HepG2 (cell line): Measurements from ENCODE around the gene GSX1. TPM values are rescaled to one million over a fixed set of nuclear protein-coding genes. Genes with fewer than 3 reads are reported as not detected.

Experiments
- HOXA9 ChIP-seq: sonication (generic); formaldehyde crosslinking; IDR thresholded peaks from 2 replicates; pipeline ENCODE4 v1.8.1; 2022; ENCODE audit warnings: missing genetic modification reagents, mild to moderate bottlenecking, moderate library complexity, borderline replicate concordance
- MED1 ChIP-seq: sonication (generic); formaldehyde crosslinking; IDR thresholded peaks from 2 replicates; pipeline ENCODE4 v1.4.0; 2020; ENCODE audit warnings: missing genetic modification reagents
- NFKB2 ChIP-seq: sonication (generic); formaldehyde crosslinking; IDR thresholded peaks from 2 replicates; pipeline ENCODE4 v1.4.0; 2020; ENCODE audit warnings: missing genetic modification reagents, borderline replicate concordance
- ZHX2 ChIP-seq, 2 experiments: sonication (generic) in 1 of 2; formaldehyde crosslinking in 1 of 2; IDR thresholded peaks; 2 replicates each; pipeline versions ENCODE4 v1.6.1 to v1.9.0; 2014 to 2022; ENCODE audit warnings: antibody characterized with exemption in 1 of 2, borderline replicate concordance in 1 of 2, inconsistent platforms in 1 of 2, low read depth in 1 of 2, missing genetic modification reagents in 1 of 2
- ZIK1 ChIP-seq: sonication (generic); formaldehyde crosslinking; IDR thresholded peaks from 2 replicates; pipeline ENCODE4 v1.5.0; 2020; ENCODE audit warnings: mild to moderate bottlenecking, low read depth, missing genetic modification reagents, borderline replicate concordance
- ZNF512B ChIP-seq: sonication (generic); formaldehyde crosslinking; IDR thresholded peaks from 2 replicates; pipeline ENCODE4 v1.5.1; 2020; ENCODE audit warnings: missing genetic modification reagents, mild to moderate bottlenecking, borderline replicate concordance
- polyA plus RNA-seq, 8 experiments: library from polyadenylated mRNA; depleted of rRNA in 3 of 8; stranded (reverse) in 7 of 8; unstranded in 1 of 8; fragments of >200 nt; fragmentation: Illumina TruSeq in 4 of 8; extraction: Trizol in 4 of 8; gene quantifications; 2 replicates each; pipeline versions ENCODE4 v1.2.1 to v1.2.3, GENCODE V29; 2011 to 2016; ENCODE audit warnings: low read depth in 4 of 8, missing spikeins in 1 of 8, mixed read lengths in 1 of 8; ENCODE audit not compliant: insufficient read depth in 1 of 8
- total RNA-seq, 5 experiments: library from RNA; depleted of rRNA; stranded (reverse); fragments of >200 nt; fragmentation: Illumina TruSeq; extraction: Trizol; gene quantifications; 2 replicates each; pipeline ENCODE4 v1.2.3, GENCODE V29; 2016; ENCODE audit warnings: low read depth in 1 of 5

The GSX1 gene
- total and polyA plus RNA-seq, 2 of the 13 experiments (the other 11 are each of a cell fraction or from before 2014, with no cell fraction given), result not detected

GRCh38 chr13:27834095-27834494 lies 41.8 kb downstream of the GSX1 start (continued):
- TF ChIP-seq ZNF512B (no peak), ZIK1 (no peak), ZHX2 (IDR thresholded peaks at IDR 0.05; ENCODE audit: low read depth) (no peak), ZHX2 (CRISPR knock-in tag; IDR thresholded peaks at IDR 0.05; ENCODE audit: borderline replicate concordance) (no peak), MED1 (CRISPR knock-in tag) (no peak), HOXA9 (CRISPR knock-in tag) (no peak), NFKB2 (CRISPR knock-in tag) (no peak)
